CD4-positive, alpha-beta T cell (primary cell): ENCODE data around the gene OR7A5. TPM values are rescaled to one million over a fixed set of nuclear protein-coding genes. Genes with fewer than 3 reads are reported as not detected.

Experiments used
- ATAC-seq: fragments of 200-7000 bp; cut with Tn5 transposase; one replicate; pipeline ENCODE4 v1.10.0; 2022; ENCODE audit warnings: mild to moderate bottlenecking; ENCODE audit not compliant: poor library complexity
- CTCF ChIA-PET: fragments of 350-600 bp; sonication (Branson Sonifier 250); formaldehyde crosslinking; loops from one replicate; lab custom pipeline; 2021; ENCODE audit warnings: antibody characterized with exemption, inconsistent platforms; lab: Charles Lee
- POLR2A ChIA-PET: fragments of 350-600 bp; sonication (Branson Sonifier 250); formaldehyde crosslinking; loops from one replicate; lab custom pipeline; 2021; ENCODE audit warnings: antibody characterized with exemption, inconsistent platforms; lab: Charles Lee
- DNase-seq, 14 experiments: peaks; one replicate each; pipeline ENCODE4 v3.0.0-alpha.2; 2013 to 2020; ENCODE audit warnings: mixed read lengths in 2 of 14
- H3K27ac ChIP-seq, 2 donors: one replicate each; pipeline versions ENCODE4 v1.5.1 to v1.7.0; 2013; ENCODE audit warnings: low read length in 2 of 2, low read depth in 1 of 2, mild to moderate bottlenecking in 1 of 2
- H3K27me3 ChIP-seq, 2 experiments: 1 replicate in 1 of 2; 2 replicates in 1 of 2; pipeline versions ENCODE4 v1.6.1 to v1.7.0; 2013; ENCODE audit warnings: low read length in 2 of 2, control low read depth in 1 of 2, mild to moderate bottlenecking in 1 of 2, moderate library complexity in 1 of 2; ENCODE audit not compliant: insufficient read depth in 2 of 2, control insufficient read depth in 1 of 2
- H3K36me3 ChIP-seq: one replicate; pipeline ENCODE4 v1.6.1; 2013; ENCODE audit warnings: low read length, control low read depth; ENCODE audit not compliant: insufficient read depth
- H3K4me1 ChIP-seq: one replicate; pipeline ENCODE4 v1.6.1; 2013; ENCODE audit warnings: low read length, control low read depth; ENCODE audit not compliant: insufficient read depth
- H3K4me3 ChIP-seq: one replicate; pipeline ENCODE4 v1.5.1; 2013; ENCODE audit warnings: mild to moderate bottlenecking, low read length, moderate library complexity
- H3K9me3 ChIP-seq, 2 experiments: 1 replicate in 1 of 2; 2 replicates in 1 of 2; pipeline versions ENCODE4 v1.6.1 to v1.7.0; 2013; ENCODE audit warnings: low read length in 2 of 2, mild to moderate bottlenecking in 2 of 2, control low read depth in 1 of 2, moderate library complexity in 1 of 2; ENCODE audit not compliant: control insufficient read depth in 1 of 2, insufficient read depth in 1 of 2
- H3K27ac Mint-ChIP-seq: one replicate; pipeline ENCODE4 v1.8.0; 2020; ENCODE audit warnings: mixed read lengths
- H3K27me3 Mint-ChIP-seq: one replicate; pipeline ENCODE4 v1.8.0; 2021; ENCODE audit warnings: mixed read lengths
- H3K36me3 Mint-ChIP-seq: one replicate; pipeline ENCODE4 v1.8.0; 2021; ENCODE audit warnings: low read depth, mixed read lengths
- H3K4me1 Mint-ChIP-seq: one replicate; pipeline ENCODE4 v1.8.0; 2021; ENCODE audit warnings: low read depth, mixed read lengths
- H3K4me3 Mint-ChIP-seq: one replicate; pipeline ENCODE4 v1.8.0; 2020; ENCODE audit warnings: mild to moderate bottlenecking, mixed read lengths
- H3K9me3 Mint-ChIP-seq: one replicate; pipeline ENCODE4 v1.8.0; 2020; ENCODE audit warnings: mixed read lengths
- CTCF ChIP-seq: fragments of 200-600 bp; IDR thresholded peaks from one replicate; pipeline ENCODE4 v1.8.0; 2022; ENCODE audit warnings: antibody characterized with exemption, mild to moderate bottlenecking
- intact Hi-C, 2 experiments: fragments of 100-400 bp; cut with DNase I in 1 of 2; cut with micrococcal nuclease in 1 of 2; formaldehyde crosslinking; loops; one replicate each; pipeline versions ENCODE4 v1.15.1 to v1.9.0; 2023 to 2025; cut with DNase I, micrococcal nuclease
- total RNA-seq, 174 experiments: library from RNA in 2 of 174; stranded (reverse) in 2 of 174; gene quantifications; one replicate each; pipeline ENCODE4 v1.2.3 and lab custom pipeline; 2021 to 2026

OR7A5 gene
- total RNA-seq, 2 experiments from 2014 or later = not detected

- Mint-ChIP-seq H3K4me3 (no peak overlapping the region), H3K36me3 (no peaks in the 10 kb centered on the region), H3K4me1 (no peaks in the 10 kb centered on the region), H3K27ac (no peak overlapping the region), H3K27me3 (peaks cover 20% of the 10 kb centered on the region), H3K9me3 (no peaks in the 10 kb centered on the region)
- intact Hi-C loops = no loop called here
- no peaks in the 10 kb centered on the region for H3K36me3 ChIP-seq
- H3K4me1 ChIP-seq = no peaks in the 10 kb centered on the region
- no peak for ATAC-seq
- no peak overlapping the region for H3K4me3 ChIP-seq
- POLR2A ChIA-PET = no interaction called here
- H3K27me3 ChIP-seq = no peaks in the 10 kb centered on the region
- TF ChIP-seq CTCF = no peak
- H3K27ac ChIP-seq = no peak overlapping the region
- no peak for DNase-seq
- no peaks in the 10 kb centered on the region for H3K9me3 ChIP-seq
- CTCF ChIA-PET = no interaction called here
Observed at GRCh38 chr19:14817052-14817451, 17.9 kb downstream of the OR7A5 start.

GRCh38 chr19:14814982-14815652 is 19.9 kb downstream of the OR7A5 start:
- ATAC-seq = no peak
- no peaks in the 10 kb centered on the region for H3K36me3 ChIP-seq
- H3K27me3 ChIP-seq = no peaks in the 10 kb centered on the region
- Mint-ChIP-seq H3K27ac (no peak overlapping the region), H3K4me3 (no peak overlapping the region), H3K27me3 (peaks cover 5% of the 10 kb centered on the region), H3K36me3 (no peaks in the 10 kb centered on the region), H3K4me1 (no peaks in the 10 kb centered on the region), H3K9me3 (no peaks in the 10 kb centered on the region)
- no peaks in the 10 kb centered on the region for H3K9me3 ChIP-seq
- no peak for DNase-seq
- CTCF ChIA-PET = no interaction called here
- H3K4me3 ChIP-seq = no peak overlapping the region
- POLR2A ChIA-PET = no interaction called here
- no peak overlapping the region for H3K27ac ChIP-seq
- intact Hi-C loops = no loop called here
- no peak for TF ChIP-seq CTCF
- no peaks in the 10 kb centered on the region for H3K4me1 ChIP-seq

GRCh38 chr19:14809272-14810057 is 25.5 kb downstream of the OR7A5 start:
- ChIA-PET CTCF (no interaction called here), POLR2A (no interaction called here)
- no peaks in the 10 kb centered on the region for H3K36me3 ChIP-seq

More at GRCh38 chr19:14809272-14810057, 25.5 kb downstream of the OR7A5 start:
- H3K27me3 Mint-ChIP-seq = peaks cover 6% of the 10 kb centered on the region
- H3K9me3 ChIP-seq = no peaks in the 10 kb centered on the region
- no peak overlapping the region for H3K27ac Mint-ChIP-seq
- H3K9me3 Mint-ChIP-seq = no peaks in the 10 kb centered on the region
- H3K27me3 ChIP-seq = peaks cover 0 to 2% of the 10 kb centered on the region in 2 experiments
- no peak overlapping the region for H3K27ac ChIP-seq
- H3K4me3 Mint-ChIP-seq = no peak overlapping the region
- TF ChIP-seq CTCF = no peak
- H3K36me3 Mint-ChIP-seq = no peaks in the 10 kb centered on the region
- H3K4me1 ChIP-seq = no peaks in the 10 kb centered on the region
- H3K4me3 ChIP-seq = no peak overlapping the region
- DNase-seq (no peak), ATAC-seq (no peak)
- no peaks in the 10 kb centered on the region for H3K4me1 Mint-ChIP-seq
- intact Hi-C loops = no loop called here
